ENCODE results near the gene SNTB2.

SNTB2 gene

GRCh38 chr16:69321080-69321479, 134.1 kb downstream of the SNTB2 start:
- no peak for ATAC-seq

DNA sequence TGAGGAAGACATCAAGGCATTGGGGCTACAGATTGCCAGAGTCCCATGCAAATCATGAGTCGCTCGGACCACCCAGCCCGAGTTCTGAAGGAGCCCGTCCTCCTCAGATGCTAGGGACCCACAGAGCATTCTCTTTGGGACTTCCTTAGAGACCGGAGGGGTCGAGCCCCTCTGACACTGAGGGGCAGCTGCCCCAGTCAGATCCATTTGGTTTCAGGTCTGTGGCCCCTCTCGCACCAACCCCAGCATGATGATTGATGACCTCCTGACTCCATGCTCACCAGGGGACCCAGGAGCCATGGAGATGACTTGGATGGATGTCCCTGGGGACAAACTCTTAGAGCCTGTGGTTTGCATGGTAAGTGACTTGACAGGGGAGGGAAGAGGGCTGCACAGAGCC, 135.4 kb downstream of the SNTB2 start:
- ATAC-seq = no peak

DNA sequence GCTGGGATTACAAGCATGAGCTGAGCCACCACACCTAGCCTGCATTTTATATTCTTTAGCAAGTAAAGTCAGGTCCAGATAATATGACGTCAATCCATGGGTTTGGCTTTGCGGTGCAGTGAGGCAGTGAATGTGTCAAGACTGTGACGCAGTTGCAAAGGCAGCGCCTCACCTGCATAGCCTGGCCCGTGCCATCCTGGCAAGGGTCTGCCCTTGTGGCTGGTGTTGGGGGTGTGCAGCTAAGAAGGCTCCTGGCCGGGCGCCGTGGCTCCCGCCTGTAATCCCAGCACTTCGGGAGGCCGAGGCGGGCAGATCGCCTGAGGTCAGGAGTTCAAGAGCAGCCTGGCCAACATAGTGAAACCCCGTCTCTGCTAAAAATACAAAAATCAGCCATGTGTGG, 136.5 kb downstream of the SNTB2 start:
- no peak for ATAC-seq

- ATAC-seq = no peak
Measured at GRCh38 chr16:69324013-69324531, 137.1 kb downstream of the SNTB2 start.

DNA sequence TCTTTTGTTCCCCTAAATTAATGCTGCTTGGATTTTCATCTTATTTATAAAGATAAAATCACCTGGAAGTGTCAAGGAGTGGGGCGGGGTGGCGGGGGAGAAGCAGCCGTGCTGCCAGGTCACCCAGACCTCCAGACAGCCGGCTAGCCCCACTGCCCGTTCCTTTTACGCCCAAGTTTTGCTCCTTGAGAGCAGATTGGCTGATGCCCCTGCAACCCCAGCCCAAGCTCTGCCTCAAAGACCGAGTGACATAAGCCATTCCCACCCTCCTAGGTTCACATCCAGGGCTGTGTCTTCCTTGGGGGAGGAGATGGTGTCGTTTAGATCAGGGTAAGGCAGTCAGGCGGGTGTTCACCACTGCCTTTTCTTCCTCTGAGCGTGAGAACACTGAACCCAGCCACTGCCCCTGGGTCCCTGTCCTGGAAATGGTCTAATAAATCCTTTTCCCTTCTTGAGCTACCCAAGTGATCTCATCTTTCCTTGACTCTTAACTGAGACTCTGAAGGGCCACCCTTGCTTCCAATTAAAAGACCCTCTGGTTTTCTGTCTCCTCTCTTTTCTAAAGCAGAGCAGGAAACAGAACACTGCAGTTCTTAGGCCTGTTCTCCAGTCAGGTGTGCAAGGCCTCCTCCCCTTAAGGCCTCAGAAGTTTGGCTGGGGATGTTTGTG, 137.8 kb downstream of the SNTB2 start:
- ATAC-seq = no peak

- no peak for ATAC-seq
Measured at GRCh38 chr16:69325784-69326171, 138.8 kb downstream of the SNTB2 start.

GRCh38 chr16:69326172-69326873, 139.4 kb downstream of the SNTB2 start:
- no peak for ATAC-seq

GRCh38 chr16:69327585-69328310, 140.8 kb downstream of the SNTB2 start:
- no peak for ATAC-seq

DNA sequence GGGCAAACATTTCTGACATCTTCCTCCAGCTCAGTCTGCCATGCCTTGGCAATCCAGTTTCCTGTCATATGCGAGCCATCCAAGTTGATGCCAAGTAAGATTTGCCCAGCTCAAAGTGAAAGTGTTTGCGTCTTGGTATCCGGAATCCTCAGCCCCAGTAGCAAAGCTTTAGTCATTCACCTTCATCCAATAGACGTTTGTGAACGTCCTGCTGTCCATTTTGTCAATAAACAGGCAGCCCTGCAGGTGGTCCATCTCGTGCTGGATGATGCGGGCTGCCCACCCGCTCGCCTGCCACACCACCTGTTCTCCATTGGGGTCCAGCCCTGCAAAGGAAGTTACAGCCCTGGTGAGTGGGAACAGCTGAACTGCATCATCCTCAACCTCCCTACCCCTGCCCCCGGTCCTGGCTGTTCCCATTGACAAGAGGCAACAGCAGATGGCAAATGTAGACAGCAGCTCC, 141.9 kb downstream of the SNTB2 start:
- ATAC-seq = no peak

DNA sequence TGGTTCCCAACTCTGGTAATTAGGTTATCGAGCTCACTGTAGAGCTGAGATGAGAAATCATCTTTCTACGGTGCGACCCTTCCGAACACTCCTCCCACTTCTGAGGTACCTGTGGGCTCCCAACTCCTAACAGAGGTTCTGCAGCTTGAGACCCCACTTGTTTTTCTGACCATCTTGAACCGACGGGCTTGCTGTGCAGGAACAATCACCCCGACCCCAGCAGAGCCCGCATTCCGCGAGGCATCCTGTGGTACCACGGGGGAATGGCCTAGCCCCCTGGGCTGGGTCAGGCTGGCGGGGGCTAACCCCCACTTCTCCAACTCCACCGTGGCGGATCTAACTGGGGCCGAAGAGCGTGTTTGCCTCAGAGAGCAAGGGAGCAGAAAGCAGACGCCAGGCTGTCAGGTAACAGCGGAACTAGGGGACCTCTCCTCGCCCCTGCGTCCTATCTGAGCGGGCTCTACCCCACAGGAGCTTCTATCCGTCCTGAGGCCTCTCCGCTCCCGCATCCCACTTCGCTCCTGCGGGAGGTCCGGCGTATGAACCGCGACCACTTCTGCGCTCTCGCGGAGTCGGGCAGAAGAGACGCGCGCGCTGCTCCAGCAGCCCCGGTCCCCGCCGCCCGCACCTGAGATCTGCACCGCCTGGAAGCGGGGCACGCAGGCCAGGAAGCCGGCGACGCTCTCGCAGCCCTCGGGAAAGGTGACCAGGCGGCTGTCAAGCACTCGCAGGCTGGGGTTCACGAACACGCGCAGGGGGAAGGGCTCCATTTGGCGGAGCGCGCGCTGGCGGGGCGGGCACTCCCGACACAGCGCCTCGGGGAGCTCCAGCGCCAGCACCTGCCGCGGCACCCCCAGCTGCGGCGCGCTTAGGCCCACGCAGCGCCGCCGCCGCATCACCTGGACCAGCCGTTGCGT, 142.7 kb downstream of the SNTB2 start:
- ATAC-seq = peak; percentile 50 to 51

DNA sequence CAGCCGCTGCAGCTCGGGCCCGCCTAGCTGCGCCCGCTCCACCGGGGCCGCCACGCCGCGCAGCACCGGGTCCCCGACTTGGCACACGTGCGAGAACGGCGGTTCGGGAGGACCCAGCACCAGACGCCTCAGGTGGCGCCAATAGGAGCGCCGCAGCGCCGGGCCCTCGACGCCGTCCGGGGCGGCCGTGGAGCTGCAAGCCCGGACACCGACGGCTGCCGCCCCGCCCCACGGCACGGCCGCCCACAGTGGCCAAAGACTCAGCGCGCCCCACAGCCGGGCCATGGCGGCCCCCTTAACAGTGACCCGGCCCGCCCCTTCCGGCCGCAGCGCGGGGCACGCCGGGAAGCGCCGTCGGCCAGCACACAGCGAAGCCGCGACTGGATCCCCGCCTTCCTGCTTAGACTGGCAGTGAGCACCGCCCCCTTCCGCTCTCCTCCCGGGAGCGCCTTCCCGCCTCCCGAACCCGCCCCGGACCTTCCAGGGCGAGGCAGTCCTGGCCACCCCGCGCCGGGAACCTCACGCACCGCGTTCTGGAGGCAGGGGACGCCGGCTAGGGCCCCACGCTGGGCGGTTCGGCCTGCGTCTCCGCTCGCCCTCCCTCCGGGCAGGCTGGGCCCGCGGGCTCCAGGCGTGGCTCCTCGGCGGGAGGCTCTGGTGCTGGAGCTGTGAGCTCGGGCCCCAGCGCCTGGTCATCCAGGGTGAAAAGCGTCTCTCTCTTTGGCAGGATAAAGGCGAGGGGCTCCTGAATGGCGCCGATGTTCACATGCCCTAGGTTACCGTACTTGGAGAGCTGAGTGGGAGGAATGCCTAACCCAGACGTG, 143.5 kb downstream of the SNTB2 start, which contains the start of gene PDF:
Gene PDF (minus strand): TSS at position 303 of the 824 bp plus-strand sequence. CDS start 18 bp downstream, at position 285.
- peak; percentile 97 to 98 for ATAC-seq

GRCh38 chr16:69334696-69335095, 147.7 kb downstream of the SNTB2 start:
- no peak for ATAC-seq

- no peak for ATAC-seq
Measured at GRCh38 chr16:69338557-69339288, 151.8 kb downstream of the SNTB2 start.

DNA sequence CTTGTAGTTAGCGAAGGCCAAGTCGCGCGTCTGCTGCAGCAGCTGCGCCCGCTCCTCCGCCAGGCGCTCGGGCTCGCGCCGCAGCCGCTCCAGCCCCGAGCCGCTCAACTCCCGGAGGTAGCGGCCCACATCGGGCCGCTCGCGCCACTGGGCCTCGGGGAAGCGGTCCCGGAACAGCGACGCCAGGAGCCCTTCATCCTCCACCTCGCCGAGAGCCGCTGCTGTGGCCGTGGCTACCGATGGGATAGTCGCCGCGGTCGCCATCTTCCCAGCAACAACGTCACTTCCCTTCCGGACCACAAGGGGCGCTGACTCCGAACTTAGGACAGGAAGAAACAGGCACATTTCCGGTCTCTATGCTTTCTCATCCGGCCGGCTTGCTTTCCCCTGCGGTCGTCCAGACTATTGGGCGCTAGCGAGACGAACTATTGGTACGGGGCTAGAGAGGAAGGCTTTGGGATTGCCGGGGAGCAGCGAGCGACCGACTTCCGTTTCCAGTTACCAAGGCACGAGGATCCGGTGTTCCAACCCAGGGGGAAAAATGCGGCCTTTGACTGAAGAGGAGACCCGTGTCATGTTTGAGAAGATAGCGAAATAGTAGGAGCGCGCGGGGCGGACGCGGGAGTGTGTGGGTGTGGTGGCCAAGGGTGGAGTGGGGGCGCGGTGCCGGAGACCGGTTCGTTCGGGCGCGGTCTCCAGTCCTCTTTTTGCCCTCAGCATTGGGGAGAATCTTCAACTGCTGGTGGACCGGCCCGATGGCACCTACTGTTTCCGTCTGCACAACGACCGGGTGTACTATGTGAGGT, 152.5 kb downstream of the SNTB2 start, which contains the start of the genes COG8 and NIP7:
Gene COG8 (minus strand): TSS at position 276 of the 806 bp plus-strand sequence. CDS start 12 bp downstream, at position 264.
Gene NIP7 (plus strand): TSS at position 484 of the 806 bp plus-strand sequence. CDS start 58 bp downstream, at position 542.
- ATAC-seq = peak; percentile 91 to 94

DNA sequence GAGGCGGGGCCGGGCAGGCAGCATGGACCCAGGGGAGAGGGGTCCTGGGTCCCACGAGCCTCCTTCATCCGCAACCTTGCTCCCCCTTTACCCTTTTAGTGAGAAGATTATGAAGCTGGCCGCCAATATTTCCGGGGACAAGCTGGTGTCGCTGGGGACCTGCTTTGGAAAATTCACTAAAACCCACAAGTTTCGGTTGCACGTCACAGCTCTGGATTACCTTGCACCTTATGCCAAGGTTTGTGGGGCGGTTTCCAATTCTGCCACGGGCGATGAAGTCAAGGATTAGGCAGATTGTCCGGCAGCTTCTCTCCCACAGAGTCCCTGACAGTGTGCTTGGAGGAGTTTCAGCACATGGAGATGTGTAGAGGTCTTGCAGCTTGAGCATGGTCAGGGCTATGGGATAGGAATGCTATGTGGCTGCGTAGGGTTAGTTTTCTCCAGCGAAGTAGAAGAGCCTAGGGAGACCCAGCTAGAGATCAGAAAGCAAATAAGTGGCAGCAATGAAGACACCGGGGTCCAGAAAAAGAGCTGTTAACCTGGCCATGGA, 153.2 kb downstream of the SNTB2 start:
- no peak for ATAC-seq

DNA sequence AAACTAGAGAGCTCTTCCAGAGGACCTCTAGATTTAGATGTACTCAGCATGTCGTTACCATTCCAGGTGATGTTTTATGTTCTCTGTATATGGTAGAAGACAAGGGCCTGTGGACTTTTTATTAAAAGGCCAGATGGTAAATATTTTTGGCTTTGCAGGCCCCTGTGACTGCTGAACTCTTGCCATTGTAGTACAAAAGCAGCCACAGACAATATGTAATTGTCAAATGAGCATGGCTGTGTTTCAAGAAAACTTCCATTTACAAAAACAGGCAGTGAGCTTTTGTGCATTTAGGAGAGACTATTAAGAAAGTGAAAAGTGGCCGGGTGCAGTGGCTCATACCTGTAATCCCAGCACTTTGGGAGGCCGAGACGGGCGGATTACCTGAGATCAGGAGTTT, 157.2 kb downstream of the SNTB2 start:
- no peak for ATAC-seq

- ATAC-seq = peak; percentile 29 to 46
Measured at GRCh38 chr16:69345923-69346322, 159.0 kb downstream of the SNTB2 start.

GRCh38 chr16:69346683-69347082, 159.7 kb downstream of the SNTB2 start:
- peak in 1 of 2 donors; percentile 19 for ATAC-seq

DNA sequence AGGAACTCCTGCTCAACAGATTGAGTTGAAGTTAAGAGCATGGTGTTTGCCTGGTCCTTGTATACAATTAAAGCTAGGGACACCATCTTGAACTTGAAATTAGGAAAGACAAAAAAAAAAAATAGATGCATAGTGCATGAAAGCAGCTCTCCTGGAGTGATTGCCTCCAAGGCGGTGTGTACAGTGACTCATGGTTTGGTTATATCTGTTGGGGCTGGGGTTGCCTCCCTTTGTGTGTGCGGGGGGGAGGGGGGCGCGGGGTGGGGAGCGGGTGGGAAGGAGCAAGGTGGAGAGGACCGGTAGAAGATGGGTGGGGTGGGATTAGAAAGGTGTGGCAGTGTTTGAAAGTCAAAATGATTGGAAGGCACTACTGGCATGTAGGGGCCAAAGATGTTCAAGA, 161.3 kb downstream of the SNTB2 start:
- no peak for ATAC-seq

Data from activated CD4-positive, CD25-positive, alpha-beta regulatory T cell treated with anti-CD3 and anti-CD28 coated beads, Interleukin-2, amount 50 U/mL, for 24 hours (primary cell).